ENCODE results near the gene TWIST1. TPM values are rescaled to one million over a fixed set of nuclear protein-coding genes. Genes with fewer than 3 reads are reported as not detected.
A peak's percentile ranks its signal among the peaks of the same experiment; 100 is the strongest.

The TWIST1 gene
- total RNA-seq, 1 donor from 2014 or later = not detected

DNA sequence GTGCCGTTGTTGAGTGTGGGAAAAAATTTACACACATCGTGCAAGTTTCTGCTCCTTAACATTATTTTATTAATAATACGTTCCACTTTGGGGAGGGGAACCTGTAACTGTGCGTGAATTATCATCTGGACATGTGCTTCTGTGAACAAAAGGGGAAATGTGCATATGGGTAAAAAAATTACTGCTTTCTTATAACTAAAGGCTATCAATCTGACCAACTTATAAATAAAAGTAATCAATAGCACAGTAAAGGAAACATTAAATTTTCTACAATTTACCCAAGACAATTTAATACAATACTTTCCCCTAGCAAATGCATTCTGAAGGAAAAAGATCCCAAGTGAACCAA is 4.5 kb downstream of the TWIST1 start:
- Mint-ChIP-seq H3K27ac (no peak overlapping the region), H3K9me3 (no peaks in the 10 kb centered on the region), H3K36me3 (ENCODE audit: low read depth) (no peaks in the 10 kb centered on the region), H3K27me3 (peaks cover 62% of the 10 kb centered on the region), H3K4me3 (no peak overlapping the region), H3K4me1 (peaks cover 17% of the 10 kb centered on the region)
- TF ChIP-seq, protein P1, sequence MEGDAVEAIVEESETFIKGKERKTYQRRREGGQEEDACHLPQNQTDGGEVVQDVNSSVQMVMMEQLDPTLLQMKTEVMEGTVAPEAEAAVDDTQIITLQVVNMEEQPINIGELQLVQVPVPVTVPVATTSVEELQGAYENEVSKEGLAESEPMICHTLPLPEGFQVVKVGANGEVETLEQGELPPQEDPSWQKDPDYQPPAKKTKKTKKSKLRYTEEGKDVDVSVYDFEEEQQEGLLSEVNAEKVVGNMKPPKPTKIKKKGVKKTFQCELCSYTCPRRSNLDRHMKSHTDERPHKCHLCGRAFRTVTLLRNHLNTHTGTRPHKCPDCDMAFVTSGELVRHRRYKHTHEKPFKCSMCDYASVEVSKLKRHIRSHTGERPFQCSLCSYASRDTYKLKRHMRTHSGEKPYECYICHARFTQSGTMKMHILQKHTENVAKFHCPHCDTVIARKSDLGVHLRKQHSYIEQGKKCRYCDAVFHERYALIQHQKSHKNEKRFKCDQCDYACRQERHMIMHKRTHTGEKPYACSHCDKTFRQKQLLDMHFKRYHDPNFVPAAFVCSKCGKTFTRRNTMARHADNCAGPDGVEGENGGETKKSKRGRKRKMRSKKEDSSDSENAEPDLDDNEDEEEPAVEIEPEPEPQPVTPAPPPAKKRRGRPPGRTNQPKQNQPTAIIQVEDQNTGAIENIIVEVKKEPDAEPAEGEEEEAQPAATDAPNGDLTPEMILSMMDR (IDR thresholded peaks at IDR 0.05) = no peak
- DNase-seq = no peak
- no peak for ATAC-seq (ENCODE audit: low read depth)
- intact Hi-C loops (cut with micrococcal nuclease) = loop anchor here (10.0 kb wide), 1 partner anchor 552 kb away; no protein-coding TSS in a partner anchor
- ChIA-PET CTCF (no interaction called here), POLR2A (no interaction called here)

DNA sequence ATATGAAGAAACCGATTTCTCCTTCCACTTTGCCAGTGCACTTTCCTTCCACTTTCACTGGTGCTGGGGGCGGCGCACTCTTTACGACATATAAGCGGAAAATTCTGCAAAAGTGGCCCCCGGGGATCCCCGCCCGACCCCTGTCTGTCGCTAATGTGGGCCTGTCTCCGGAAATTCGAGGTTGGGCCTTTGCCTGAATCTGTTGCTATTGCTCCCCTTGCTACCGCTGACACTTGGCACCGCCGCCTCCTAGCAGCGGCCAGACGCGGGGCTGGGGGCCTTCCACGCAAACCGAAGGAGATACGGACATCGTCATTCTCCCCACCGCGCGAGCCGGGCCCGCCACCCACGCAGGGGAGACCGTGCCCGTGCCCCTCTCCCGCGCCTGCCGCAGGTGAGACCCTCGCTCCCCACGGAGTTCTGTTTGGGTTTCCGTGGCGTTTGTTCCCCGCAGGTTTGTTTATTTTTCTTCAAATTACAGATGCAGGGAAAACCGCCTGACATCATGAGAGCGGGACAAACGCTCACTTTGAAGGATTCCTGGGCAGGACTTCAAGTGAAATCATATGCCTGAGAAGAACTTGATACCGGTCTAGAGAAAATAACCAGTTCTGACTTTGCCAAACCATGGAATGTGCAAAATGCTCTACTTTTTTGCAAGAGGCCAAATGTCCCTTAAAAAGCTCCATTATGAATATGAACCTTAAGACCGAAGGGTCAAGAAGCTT is 5.0 kb downstream of the TWIST1 start:
- peaks cover 23% of the 10 kb centered on the region for H3K4me1 Mint-ChIP-seq
- intact Hi-C loops (cut with micrococcal nuclease) = loop anchor here (10.0 kb wide), 1 partner anchor 552 kb away; no protein-coding TSS in a partner anchor
- H3K27me3 Mint-ChIP-seq = peaks cover 67% of the 10 kb centered on the region
- CTCF ChIA-PET = no interaction called here
- DNase-seq = no peak
- TF ChIP-seq, protein P1 (IDR thresholded peaks at IDR 0.05) = no peak
- no peaks in the 10 kb centered on the region for H3K36me3 Mint-ChIP-seq (ENCODE audit: low read depth)
- POLR2A ChIA-PET = no interaction called here
- H3K27ac Mint-ChIP-seq = no peak overlapping the region
- no peak for ATAC-seq (ENCODE audit: low read depth)
- peak overlapping the region; percentile 32 for H3K4me3 Mint-ChIP-seq
- no peaks in the 10 kb centered on the region for H3K9me3 Mint-ChIP-seq

DNA sequence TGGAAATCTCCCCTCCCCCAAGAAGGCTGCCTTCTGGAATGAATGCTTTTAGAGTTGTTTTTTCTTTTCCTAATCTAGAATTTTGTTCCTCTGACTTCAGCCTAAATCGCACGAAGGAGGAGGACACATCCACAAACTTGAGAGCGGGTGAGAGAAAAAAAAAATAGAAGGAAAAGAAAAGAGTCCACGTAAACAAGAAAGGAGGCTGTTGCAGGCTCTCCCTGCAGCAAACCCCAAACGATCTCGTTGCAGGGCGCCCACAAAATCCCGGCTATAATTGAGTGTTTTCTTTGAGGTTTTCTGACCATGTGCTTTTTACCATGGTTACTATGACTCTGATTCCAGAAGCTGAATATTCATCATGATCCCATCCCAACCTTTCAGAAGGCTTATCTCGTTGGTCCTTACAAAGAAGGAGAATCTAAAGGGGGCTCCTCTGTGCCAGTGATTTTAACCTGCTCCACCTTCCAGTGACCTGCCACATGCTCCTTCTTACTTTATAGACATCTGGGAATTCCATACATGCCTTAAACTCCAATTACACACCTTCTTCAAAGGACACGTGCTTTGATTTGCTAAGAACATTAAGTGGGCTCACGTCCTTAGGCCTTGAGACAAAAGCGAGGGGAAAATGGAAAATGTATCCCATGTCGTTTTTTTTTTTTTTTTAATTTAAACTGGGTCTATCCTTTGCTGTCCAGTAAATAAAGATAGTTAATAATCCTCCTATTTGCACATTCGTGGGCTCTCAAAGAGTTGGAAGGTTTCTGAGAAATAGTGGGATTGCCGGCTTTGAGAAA is 5.8 kb downstream of the TWIST1 start:
- no peak for DNase-seq
- no peak for ATAC-seq (ENCODE audit: low read depth)
- Mint-ChIP-seq H3K36me3 (ENCODE audit: low read depth) (no peaks in the 10 kb centered on the region), H3K9me3 (no peaks in the 10 kb centered on the region), H3K27me3 (peaks cover 73% of the 10 kb centered on the region), H3K4me1 (peaks cover 30% of the 10 kb centered on the region), H3K27ac (no peak overlapping the region), H3K4me3 (no peak overlapping the region)
- CTCF ChIA-PET = no interaction called here
- TF ChIP-seq, protein P1 (IDR thresholded peaks at IDR 0.05) = no peak
- POLR2A ChIA-PET = no interaction called here
- intact Hi-C loops (cut with micrococcal nuclease) = loop anchor here (10.0 kb wide), 1 partner anchor 553 kb away; no protein-coding TSS in a partner anchor

DNA sequence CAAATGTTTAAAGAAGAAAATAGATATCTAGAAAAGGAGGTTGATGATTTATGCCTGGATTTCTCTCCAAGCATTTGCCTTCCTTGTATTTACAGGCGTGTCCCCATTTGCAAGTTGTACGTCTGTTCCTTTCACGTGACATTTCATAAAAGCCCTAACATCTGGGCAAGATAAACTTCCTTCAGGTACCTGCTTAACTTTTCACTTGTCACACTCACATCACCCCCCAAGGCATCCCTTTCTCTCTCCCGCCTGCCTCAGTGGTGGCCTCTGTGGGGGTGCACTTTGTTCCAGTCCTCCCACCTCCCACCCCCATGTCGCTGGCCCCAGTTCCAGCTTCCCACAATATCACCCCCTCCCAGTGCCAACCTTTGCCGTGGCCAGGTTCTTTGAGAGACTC is 6.7 kb downstream of the TWIST1 start:
- Mint-ChIP-seq H3K27me3 (peaks cover 76% of the 10 kb centered on the region), H3K9me3 (no peaks in the 10 kb centered on the region), H3K27ac (no peak overlapping the region), H3K4me3 (no peak overlapping the region), H3K36me3 (ENCODE audit: low read depth) (no peaks in the 10 kb centered on the region), H3K4me1 (peaks cover 30% of the 10 kb centered on the region)
- ChIA-PET CTCF (no interaction called here), POLR2A (no interaction called here)
- TF ChIP-seq, protein P1 (IDR thresholded peaks at IDR 0.05) = no peak
- DNase-seq (no peak), ATAC-seq (ENCODE audit: low read depth) (no peak)
- intact Hi-C loops (cut with micrococcal nuclease) = loop anchor here (10.0 kb wide), 1 partner anchor 554 kb away; no protein-coding TSS in a partner anchor

DNA sequence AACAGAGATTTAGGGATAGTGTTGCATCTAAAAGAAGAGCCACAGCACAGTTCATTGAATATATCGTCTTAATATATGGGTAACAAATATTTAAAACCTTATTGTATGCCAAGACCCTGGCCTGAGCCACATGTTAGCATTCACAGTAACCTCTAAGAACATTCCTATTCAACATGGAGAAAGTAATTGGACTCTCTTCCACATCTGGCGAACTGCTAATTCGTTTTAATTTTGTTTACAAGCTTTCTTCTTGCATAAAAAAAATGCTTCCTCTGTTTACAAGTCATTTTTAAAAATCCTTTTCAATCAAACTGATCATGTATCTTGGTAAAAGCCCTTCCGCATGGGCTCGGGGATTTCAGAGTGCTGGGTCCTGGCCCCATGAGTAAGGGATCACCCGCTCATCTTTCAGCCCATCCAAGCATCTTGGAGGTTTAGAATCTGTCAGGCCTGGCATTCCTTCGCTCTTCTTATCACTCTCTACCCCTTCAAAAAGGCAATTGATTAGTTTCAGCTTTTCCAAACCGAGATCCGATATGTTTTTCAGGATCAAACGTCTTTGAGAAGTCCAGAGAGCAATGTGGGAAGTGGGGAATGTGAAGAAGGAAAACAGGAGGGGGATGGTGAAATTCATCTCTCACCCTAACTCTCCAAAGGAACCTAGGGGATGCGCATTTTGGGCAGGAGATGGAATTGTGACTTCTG is 7.3 kb downstream of the TWIST1 start:
- CTCF ChIA-PET = no interaction called here
- H3K4me3 Mint-ChIP-seq = no peak overlapping the region
- H3K9me3 Mint-ChIP-seq = no peaks in the 10 kb centered on the region
- H3K36me3 Mint-ChIP-seq (ENCODE audit: low read depth) = no peaks in the 10 kb centered on the region
- peaks cover 33% of the 10 kb centered on the region for H3K4me1 Mint-ChIP-seq
- H3K27me3 Mint-ChIP-seq = peaks cover 81% of the 10 kb centered on the region
- DNase-seq (no peak), ATAC-seq (ENCODE audit: low read depth) (no peak)
- intact Hi-C loops (cut with micrococcal nuclease) = loop anchor here (10.0 kb wide), 1 partner anchor 555 kb away; no protein-coding TSS in a partner anchor
- POLR2A ChIA-PET = no interaction called here
- no peak overlapping the region for H3K27ac Mint-ChIP-seq
- TF ChIP-seq, protein P1 (IDR thresholded peaks at IDR 0.05) = no peak
